Osteocyte (in vitro differentiated cells): Measurements from ENCODE around the gene EPHB1. TPM values are rescaled to one million over a fixed set of nuclear protein-coding genes. Genes with fewer than 3 reads are reported as not detected.

Experiments
- DNase-seq: peaks from one replicate; pipeline ENCODE4 v3.0.0; 2021; ENCODE audit warnings: mixed read lengths; ENCODE audit not compliant: unreplicated experiment; ENCODE audit errors: extremely low spot score
- H3K27ac Mint-ChIP-seq: one replicate; pipeline ENCODE4 v1.8.0; 2021; ENCODE audit warnings: mild to moderate bottlenecking, mixed read lengths; ENCODE audit not compliant: unreplicated experiment
- H3K27me3 Mint-ChIP-seq: one replicate; pipeline ENCODE4 v1.8.0; 2021; ENCODE audit warnings: mixed read lengths; ENCODE audit not compliant: unreplicated experiment
- H3K36me3 Mint-ChIP-seq: one replicate; pipeline ENCODE4 v1.8.0; 2021; ENCODE audit warnings: mixed read lengths; ENCODE audit not compliant: unreplicated experiment
- H3K4me1 Mint-ChIP-seq: one replicate; pipeline ENCODE4 v1.8.0; 2021; ENCODE audit warnings: mixed read lengths; ENCODE audit not compliant: unreplicated experiment
- H3K4me3 Mint-ChIP-seq: one replicate; pipeline ENCODE4 v1.8.0; 2021; ENCODE audit warnings: mild to moderate bottlenecking, moderate library complexity, mixed read lengths; ENCODE audit not compliant: unreplicated experiment
- H3K9me3 Mint-ChIP-seq: one replicate; pipeline ENCODE4 v1.8.0; 2021; ENCODE audit warnings: mixed read lengths; ENCODE audit not compliant: unreplicated experiment
- CTCF ChIP-seq: fragments of 200-600 bp; sonication (generic); IDR thresholded peaks from 2 replicates; pipeline ENCODE4 v1.5.0; 2021; ENCODE audit warnings: antibody characterized with exemption, mild to moderate bottlenecking, moderate library complexity
- total RNA-seq: library from RNA; stranded (reverse); gene quantifications from 2 replicates; pipeline ENCODE4 v1.2.1, GENCODE V29; 2021

The EPHB1 gene
- total RNA-seq, 1 donor from 2014 or later, result 0.75 TPM

GRCh38 chr3:134894533-134894932, 99.5 kb downstream of the EPHB1 start:
- peaks cover 4% of the 10 kb centered on the region for H3K9me3 Mint-ChIP-seq
- DNase-seq, result no peak
- H3K27me3 Mint-ChIP-seq, result no peaks in the 10 kb centered on the region
- H3K27ac Mint-ChIP-seq, result no peak overlapping the region
- no peaks in the 10 kb centered on the region for H3K36me3 Mint-ChIP-seq
- H3K4me1 Mint-ChIP-seq, result no peaks in the 10 kb centered on the region
- no peak for TF ChIP-seq CTCF
- no peak overlapping the region for H3K4me3 Mint-ChIP-seq

- Mint-ChIP-seq H3K27ac (no peak overlapping the region), H3K4me1 (no peaks in the 10 kb centered on the region), H3K4me3 (no peak overlapping the region), H3K27me3 (no peaks in the 10 kb centered on the region), H3K9me3 (peaks cover 4% of the 10 kb centered on the region), H3K36me3 (no peaks in the 10 kb centered on the region)
- no peak for TF ChIP-seq CTCF
- no peak for DNase-seq
Measured at GRCh38 chr3:134895181-134895580, 100.1 kb downstream of the EPHB1 start.

- Mint-ChIP-seq H3K4me1 (no peaks in the 10 kb centered on the region), H3K4me3 (no peak overlapping the region), H3K9me3 (no peaks in the 10 kb centered on the region), H3K27ac (no peak overlapping the region), H3K36me3 (no peaks in the 10 kb centered on the region), H3K27me3 (no peaks in the 10 kb centered on the region)
- no peak for TF ChIP-seq CTCF
- DNase-seq, result no peak
Measured at GRCh38 chr3:134896141-134896540, 101.1 kb downstream of the EPHB1 start.

- TF ChIP-seq CTCF, result no peak
- H3K27me3 Mint-ChIP-seq, result no peaks in the 10 kb centered on the region
- no peak overlapping the region for H3K27ac Mint-ChIP-seq
- H3K4me3 Mint-ChIP-seq, result no peak overlapping the region
- no peaks in the 10 kb centered on the region for H3K4me1 Mint-ChIP-seq
- H3K9me3 Mint-ChIP-seq, result no peaks in the 10 kb centered on the region
- no peaks in the 10 kb centered on the region for H3K36me3 Mint-ChIP-seq
- DNase-seq, result no peak
Measured at GRCh38 chr3:134896696-134897095, 101.6 kb downstream of the EPHB1 start.

- no peaks in the 10 kb centered on the region for H3K4me1 Mint-ChIP-seq
Measured at GRCh38 chr3:134897391-134898141, 102.5 kb downstream of the EPHB1 start.

More at GRCh38 chr3:134897391-134898141, 102.5 kb downstream of the EPHB1 start:
- Mint-ChIP-seq H3K4me3 (no peak overlapping the region), H3K27me3 (no peaks in the 10 kb centered on the region), H3K9me3 (no peaks in the 10 kb centered on the region), H3K27ac (no peak overlapping the region), H3K36me3 (no peaks in the 10 kb centered on the region)
- TF ChIP-seq CTCF, result no peak
- no peak for DNase-seq
